Prostate gland (tissue), 2 donors: Measurements from ENCODE around the gene ZC3H18.

ENCODE experiments used
- CTCF ChIP-seq, 4 experiments: fragments of 200-600 bp in 2 of 4; fragments of 450-650 bp in 2 of 4; sonication (generic) in 2 of 4; IDR thresholded peaks; 1 replicate in 3 of 4; 2 replicates in 1 of 4; pipeline ENCODE4 v1.5.1; 2016 to 2019; ENCODE audit warnings: antibody characterized with exemption in 4 of 4, mild to moderate bottlenecking in 2 of 4, moderate library complexity in 2 of 4
- POLR2A ChIP-seq: fragments of 450-650 bp; IDR thresholded peaks from one replicate; pipeline ENCODE4 v1.6.1; 2016; ENCODE audit warnings: antibody characterized with exemption, mild to moderate bottlenecking
- POLR2AphosphoS5 ChIP-seq: sonication (generic); formaldehyde crosslinking; IDR thresholded peaks from one replicate; pipeline ENCODE4 v1.6.1; 2017; ENCODE audit warnings: antibody characterized with exemption

- no peak for TF ChIP-seq CTCF (IDR thresholded peaks at IDR 0.05)
- TF ChIP-seq POLR2A, result no peak
- TF ChIP-seq POLR2AphosphoS5, result no peak
Measured at GRCh38 chr16:88582912-88583575, 12.8 kb downstream of the ZC3H18 start.
